C4-2B (cell line): ENCODE results near the gene RNF141.

Experiments
- ZFX ChIP-seq: fragments of 450-650 bp; IDR thresholded peaks from 2 replicates; pipeline ENCODE4 v1.6.1; 2017
- TF ChIP-seq, protein P1 (sequence below): fragments of 450-650 bp; conservative IDR thresholded peaks from 2 replicates; pipeline ENCODE4 v1.5.1; 2017; ENCODE audit warnings: mild to moderate bottlenecking

DNA sequence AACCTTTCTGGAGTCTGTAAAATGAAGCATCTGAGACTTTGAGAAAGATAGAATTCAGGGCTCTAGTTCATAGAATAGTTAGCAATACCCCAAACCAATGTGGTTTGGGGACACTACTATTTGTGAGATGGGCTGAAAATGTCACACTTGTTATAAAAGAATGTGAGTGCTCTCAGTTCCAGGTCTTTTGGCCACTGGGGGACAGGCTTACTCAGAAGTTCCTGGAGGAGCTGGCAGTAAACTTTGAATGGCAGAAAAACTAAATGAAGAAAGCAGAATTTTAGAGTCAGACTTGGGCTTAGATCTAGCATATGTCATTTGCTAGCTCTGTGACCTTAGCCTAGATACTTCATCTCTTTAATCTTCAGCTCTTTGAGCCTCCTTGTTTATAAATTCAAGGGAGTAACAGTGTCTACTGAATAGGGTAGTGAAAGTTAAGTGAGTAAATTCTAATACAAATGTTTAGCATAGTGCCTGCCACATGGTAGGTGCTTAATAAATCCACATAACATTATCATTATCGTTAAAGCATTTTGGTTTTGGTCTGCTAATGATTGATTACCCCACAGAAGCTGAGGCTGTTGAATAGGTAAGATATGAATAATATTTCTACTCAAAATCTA is 23.8 kb upstream of the RNF141 start:
- TF ChIP-seq, protein P1, sequence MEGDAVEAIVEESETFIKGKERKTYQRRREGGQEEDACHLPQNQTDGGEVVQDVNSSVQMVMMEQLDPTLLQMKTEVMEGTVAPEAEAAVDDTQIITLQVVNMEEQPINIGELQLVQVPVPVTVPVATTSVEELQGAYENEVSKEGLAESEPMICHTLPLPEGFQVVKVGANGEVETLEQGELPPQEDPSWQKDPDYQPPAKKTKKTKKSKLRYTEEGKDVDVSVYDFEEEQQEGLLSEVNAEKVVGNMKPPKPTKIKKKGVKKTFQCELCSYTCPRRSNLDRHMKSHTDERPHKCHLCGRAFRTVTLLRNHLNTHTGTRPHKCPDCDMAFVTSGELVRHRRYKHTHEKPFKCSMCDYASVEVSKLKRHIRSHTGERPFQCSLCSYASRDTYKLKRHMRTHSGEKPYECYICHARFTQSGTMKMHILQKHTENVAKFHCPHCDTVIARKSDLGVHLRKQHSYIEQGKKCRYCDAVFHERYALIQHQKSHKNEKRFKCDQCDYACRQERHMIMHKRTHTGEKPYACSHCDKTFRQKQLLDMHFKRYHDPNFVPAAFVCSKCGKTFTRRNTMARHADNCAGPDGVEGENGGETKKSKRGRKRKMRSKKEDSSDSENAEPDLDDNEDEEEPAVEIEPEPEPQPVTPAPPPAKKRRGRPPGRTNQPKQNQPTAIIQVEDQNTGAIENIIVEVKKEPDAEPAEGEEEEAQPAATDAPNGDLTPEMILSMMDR = peak; percentile 15
- no peak for TF ChIP-seq ZFX
